BJ (cell line): ENCODE results near the gene IL21R. TPM values are rescaled to one million over a fixed set of nuclear protein-coding genes. Genes with fewer than 3 reads are reported as not detected.

ENCODE experiments used
- CTCF ChIA-PET: fragments of 350-600 bp; formaldehyde crosslinking; extraction: SDS; loops from one replicate; lab custom pipeline; 2021; ENCODE audit warnings: antibody characterized with exemption, inconsistent platforms; lab: Yijun Ruan, JAX
- POLR2A ChIA-PET: fragments of 300-600 bp; sonication (Branson Sonifier 250); formaldehyde crosslinking; extraction: SDS; loops from one replicate; lab custom pipeline; 2021; ENCODE audit warnings: antibody characterized with exemption; lab: Charles Lee
- DNase-seq: peaks from one replicate; pipeline ENCODE4 v3.0.0-alpha.2; 2011; ENCODE audit warnings: low read depth
- H3K27me3 ChIP-seq: 2 replicates; pipeline ENCODE4 v1.6.0; 2011; ENCODE audit warnings: low read length; ENCODE audit not compliant: control insufficient read depth, insufficient read depth
- H3K36me3 ChIP-seq: 2 replicates; pipeline ENCODE4 v1.5.1; 2011; ENCODE audit warnings: low read length; ENCODE audit not compliant: control insufficient read depth, insufficient read depth
- H3K4me3 ChIP-seq: 2 replicates; pipeline ENCODE4 v1.5.1; 2011; ENCODE audit warnings: low read depth, mild to moderate bottlenecking, control low read depth, low read length
- CTCF ChIP-seq: IDR thresholded peaks from 2 replicates; pipeline ENCODE4 v1.5.1; 2011; ENCODE audit warnings: low read depth, mild to moderate bottlenecking, control low read depth, inconsistent platforms, low read length, moderate library complexity; ENCODE audit not compliant: insufficient read depth
- polyA plus RNA-seq: library from polyadenylated mRNA; depleted of rRNA; stranded (reverse); fragments of >200 nt; gene quantifications from 2 replicates; pipeline ENCODE4 v1.2.3, GENCODE V29; 2011

The IL21R gene
- polyA plus RNA-seq, 1 experiment: 0.58 TPM

- CTCF ChIA-PET: no interaction called here
- H3K4me3 ChIP-seq: no peak overlapping the region
These were observed 34.1 kb downstream of the IL21R start for GRCh38 chr16:27436065-27436464.

GRCh38 chr16:27436921-27437650 lies 35.1 kb downstream of the IL21R start:
- no peaks in the 10 kb centered on the region for H3K27me3 ChIP-seq
- no peak for DNase-seq
- CTCF ChIA-PET: interaction anchor here (0.6 to 1.2 kb wide), 2 partner anchors 196 to 282 kb away, joined by 3 to 4 read pairs; no protein-coding TSS in a partner anchor
- TF ChIP-seq CTCF: no peak
- POLR2A ChIA-PET: no interaction called here
- no peaks in the 10 kb centered on the region for H3K36me3 ChIP-seq
- no peak overlapping the region for H3K4me3 ChIP-seq

More at GRCh38 chr16:27436065-27436464, 34.1 kb downstream of the IL21R start:
- H3K27me3 ChIP-seq: no peaks in the 10 kb centered on the region
- TF ChIP-seq CTCF: no peak
- H3K36me3 ChIP-seq: no peaks in the 10 kb centered on the region
- no peak for DNase-seq
- POLR2A ChIA-PET: no interaction called here

- DNase-seq: no peak
- ChIA-PET POLR2A (no interaction called here), CTCF (interaction anchor here (0.6 to 1.2 kb wide), 2 partner anchors 283 to 1591 kb away, joined by 4 read pairs; no protein-coding TSS in a partner anchor)
- H3K4me3 ChIP-seq: no peak overlapping the region
- H3K27me3 ChIP-seq: no peaks in the 10 kb centered on the region
- TF ChIP-seq CTCF: no peak
- H3K36me3 ChIP-seq: no peaks in the 10 kb centered on the region
These were observed 36.0 kb downstream of the IL21R start for GRCh38 chr16:27437946-27438345.

GRCh38 chr16:27439271-27440018 lies 37.5 kb downstream of the IL21R start:
- ChIA-PET POLR2A (no interaction called here), CTCF (no interaction called here)
- Histone ChIP-seq H3K36me3 (no peaks in the 10 kb centered on the region), H3K27me3 (no peaks in the 10 kb centered on the region), H3K4me3 (no peak overlapping the region)
- DNase-seq: no peak
- TF ChIP-seq CTCF: no peak

GRCh38 chr16:27441276-27441675 lies 39.3 kb downstream of the IL21R start:
- TF ChIP-seq CTCF: no peak
- CTCF ChIA-PET: no interaction called here
- DNase-seq: no peak

More at GRCh38 chr16:27441276-27441675, 39.3 kb downstream of the IL21R start:
- Histone ChIP-seq H3K27me3 (no peaks in the 10 kb centered on the region), H3K4me3 (no peak overlapping the region), H3K36me3 (no peaks in the 10 kb centered on the region)
- POLR2A ChIA-PET: no interaction called here
